Tibial nerve (tissue), 3 donors: ENCODE data around the gene ASB3.

Experiments
- POLR2A ChIP-seq, 2 donors: fragments of 450-650 bp; IDR thresholded peaks; one replicate each; pipeline ENCODE4 v1.6.1; 2017; ENCODE audit warnings: antibody characterized with exemption in 2 of 2, mild to moderate bottlenecking in 2 of 2, moderate library complexity in 2 of 2
- TF ChIP-seq, protein P1 (sequence below), 5 experiments: fragments of 200-600 bp in 3 of 5; fragments of 450-650 bp in 2 of 5; sonication (generic) in 3 of 5; IDR thresholded peaks; one replicate each; pipeline ENCODE4 v1.5.1; 2016 to 2019; ENCODE audit warnings: antibody characterized with exemption in 5 of 5, mild to moderate bottlenecking in 3 of 5, moderate library complexity in 2 of 5

DNA sequence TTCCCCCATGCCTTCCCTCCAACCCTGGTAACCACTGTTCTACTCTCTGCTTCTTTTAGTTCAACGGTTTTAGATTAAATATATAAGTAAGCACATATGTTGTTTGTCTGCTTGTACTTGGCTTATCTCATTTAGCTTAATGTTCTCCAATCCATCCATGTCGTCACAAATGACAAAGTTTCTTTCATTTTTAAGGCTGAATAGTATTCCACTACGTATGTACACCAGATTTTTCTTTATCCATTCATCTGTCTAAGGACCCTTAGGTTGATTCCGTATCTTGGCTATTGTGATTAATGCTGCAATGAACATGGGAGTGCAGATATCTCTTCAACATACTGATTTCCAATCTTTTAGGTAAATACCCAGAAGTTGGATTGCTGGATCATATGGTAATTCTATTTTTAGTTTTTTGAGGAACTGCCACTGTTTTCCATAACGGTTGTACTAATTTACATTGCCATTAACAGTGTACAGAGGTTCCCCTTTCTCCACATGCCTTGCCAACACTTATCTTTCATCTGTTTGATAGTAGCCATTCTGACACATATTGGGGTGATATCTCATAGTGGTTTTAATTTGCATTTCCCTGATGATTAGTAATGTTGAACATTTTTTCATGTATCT lies 8.1 kb downstream of the ASB3 start:
- TF ChIP-seq, protein P1, sequence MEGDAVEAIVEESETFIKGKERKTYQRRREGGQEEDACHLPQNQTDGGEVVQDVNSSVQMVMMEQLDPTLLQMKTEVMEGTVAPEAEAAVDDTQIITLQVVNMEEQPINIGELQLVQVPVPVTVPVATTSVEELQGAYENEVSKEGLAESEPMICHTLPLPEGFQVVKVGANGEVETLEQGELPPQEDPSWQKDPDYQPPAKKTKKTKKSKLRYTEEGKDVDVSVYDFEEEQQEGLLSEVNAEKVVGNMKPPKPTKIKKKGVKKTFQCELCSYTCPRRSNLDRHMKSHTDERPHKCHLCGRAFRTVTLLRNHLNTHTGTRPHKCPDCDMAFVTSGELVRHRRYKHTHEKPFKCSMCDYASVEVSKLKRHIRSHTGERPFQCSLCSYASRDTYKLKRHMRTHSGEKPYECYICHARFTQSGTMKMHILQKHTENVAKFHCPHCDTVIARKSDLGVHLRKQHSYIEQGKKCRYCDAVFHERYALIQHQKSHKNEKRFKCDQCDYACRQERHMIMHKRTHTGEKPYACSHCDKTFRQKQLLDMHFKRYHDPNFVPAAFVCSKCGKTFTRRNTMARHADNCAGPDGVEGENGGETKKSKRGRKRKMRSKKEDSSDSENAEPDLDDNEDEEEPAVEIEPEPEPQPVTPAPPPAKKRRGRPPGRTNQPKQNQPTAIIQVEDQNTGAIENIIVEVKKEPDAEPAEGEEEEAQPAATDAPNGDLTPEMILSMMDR (IDR thresholded peaks at IDR 0.05), result no peak
- TF ChIP-seq POLR2A (IDR thresholded peaks at IDR 0.05), result no peak
